DMS79 treated with DMSO at 0.1 percent for 48 hours (cell line): ENCODE measurements around the gene OSBPL10.

ENCODE experiments used
- DNase-seq: peaks from one replicate; lab custom pipeline; 2025; lab: John Stamatoyannopoulos, UW

OSBPL10 gene

GRCh38 chr3:31664031-31664430 is 317.0 kb downstream of the OSBPL10 start:
- DNase-seq: no peak

GRCh38 chr3:31661993-31662670 is 318.9 kb downstream of the OSBPL10 start:
- no peak for DNase-seq

- DNase-seq: no peak
These were observed 319.8 kb downstream of the OSBPL10 start for GRCh38 chr3:31661286-31661685.

- no peak for DNase-seq
These were observed 321.8 kb downstream of the OSBPL10 start for GRCh38 chr3:31659246-31659645.

- DNase-seq: no peak
These were observed 326.1 kb downstream of the OSBPL10 start for GRCh38 chr3:31654998-31655397.

- no peak for DNase-seq
These were observed 327.6 kb downstream of the OSBPL10 start for GRCh38 chr3:31653464-31653863.

GRCh38 chr3:31652296-31652695 is 328.8 kb downstream of the OSBPL10 start:
- no peak for DNase-seq

- DNase-seq: no peak
These were observed 332.6 kb downstream of the OSBPL10 start for GRCh38 chr3:31648286-31648968.

- no peak for DNase-seq
These were observed 335.8 kb downstream of the OSBPL10 start for GRCh38 chr3:31645256-31645655.

GRCh38 chr3:31639828-31640227 is 341.2 kb downstream of the OSBPL10 start:
- no peak for DNase-seq

GRCh38 chr3:31636694-31637442 is 344.2 kb downstream of the OSBPL10 start:
- no peak for DNase-seq

GRCh38 chr3:31636049-31636448 is 345.0 kb downstream of the OSBPL10 start:
- no peak for DNase-seq

GRCh38 chr3:31635545-31635944 is 345.5 kb downstream of the OSBPL10 start:
- DNase-seq: no peak

- no peak for DNase-seq
These were observed 346.6 kb downstream of the OSBPL10 start for GRCh38 chr3:31634476-31634875.

- no peak for DNase-seq
These were observed 352.0 kb downstream of the OSBPL10 start for GRCh38 chr3:31629054-31629453.

- DNase-seq: no peak
These were observed 355.7 kb downstream of the OSBPL10 start for GRCh38 chr3:31625358-31625757.

GRCh38 chr3:31624083-31624709 is 356.9 kb downstream of the OSBPL10 start:
- no peak for DNase-seq

GRCh38 chr3:31622636-31623288 is 358.3 kb downstream of the OSBPL10 start:
- DNase-seq: no peak

GRCh38 chr3:31621314-31621713 is 359.7 kb downstream of the OSBPL10 start:
- DNase-seq: no peak

GRCh38 chr3:31620656-31621055 is 360.4 kb downstream of the OSBPL10 start:
- no peak for DNase-seq

- DNase-seq: no peak
These were observed 364.4 kb downstream of the OSBPL10 start for GRCh38 chr3:31616711-31617110.
